Breast epithelium (tissue), 3 donors: ENCODE measurements around the gene PSME2.

Source experiments
- POLR2A ChIP-seq: fragments of 450-650 bp; IDR thresholded peaks from one replicate; pipeline ENCODE4 v1.6.1; 2016; ENCODE audit warnings: antibody characterized with exemption, mild to moderate bottlenecking, moderate library complexity
- TF ChIP-seq, protein P1 (sequence below), 3 donors: fragments of 450-650 bp; IDR thresholded peaks; one replicate each; pipeline ENCODE4 v1.5.1; 2016 to 2017; ENCODE audit warnings: antibody characterized with exemption in 3 of 3, mild to moderate bottlenecking in 3 of 3, moderate library complexity in 3 of 3

DNA sequence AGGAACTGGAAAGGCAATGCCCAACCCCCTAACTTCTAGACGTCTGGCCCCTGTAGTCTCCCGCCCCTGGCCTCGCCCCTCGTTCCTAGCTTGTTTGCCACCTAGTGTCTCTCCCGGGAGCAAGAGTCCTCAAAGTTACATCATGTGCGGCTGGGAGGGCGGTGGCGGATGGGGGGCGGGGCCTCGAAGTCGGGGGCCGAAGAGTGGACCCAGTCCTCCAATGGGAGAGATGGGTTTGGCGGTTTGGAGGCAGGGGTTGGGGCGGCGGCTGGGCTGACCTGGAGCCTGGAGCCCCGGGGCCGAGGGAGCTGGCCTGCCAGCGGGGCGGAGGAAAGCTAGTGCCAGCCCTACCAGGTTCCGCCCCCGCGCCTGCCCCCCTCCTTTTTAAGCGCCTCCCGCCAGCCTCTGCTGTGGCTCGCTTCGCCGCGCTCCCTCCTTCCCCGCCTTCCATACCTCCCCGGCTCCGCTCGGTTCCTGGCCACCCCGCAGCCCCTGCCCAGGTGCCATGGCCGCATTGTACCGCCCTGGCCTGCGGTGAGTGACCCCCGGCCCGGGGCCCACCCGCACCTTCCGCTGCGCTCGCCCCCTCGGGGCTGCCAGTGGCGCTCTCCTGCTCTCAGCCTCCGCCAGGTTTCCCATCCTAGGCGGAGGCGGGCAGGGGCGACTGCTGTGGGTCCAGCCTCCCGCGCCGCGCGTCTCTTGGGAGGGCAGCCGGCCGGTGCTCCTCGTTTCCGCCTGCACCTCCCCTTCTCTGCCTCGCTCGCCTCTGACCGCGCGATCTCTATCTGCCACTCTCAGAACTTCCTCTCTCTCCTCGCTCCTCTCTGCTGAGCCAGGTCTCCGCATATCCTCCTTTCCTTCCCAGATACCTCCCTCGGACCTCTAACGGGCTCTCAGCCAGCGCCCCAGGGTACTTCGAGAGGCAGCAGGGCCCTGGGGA lies 52.2 kb downstream of the PSME2 start, which contains the start of gene PCK2:
- TF ChIP-seq, protein P1, sequence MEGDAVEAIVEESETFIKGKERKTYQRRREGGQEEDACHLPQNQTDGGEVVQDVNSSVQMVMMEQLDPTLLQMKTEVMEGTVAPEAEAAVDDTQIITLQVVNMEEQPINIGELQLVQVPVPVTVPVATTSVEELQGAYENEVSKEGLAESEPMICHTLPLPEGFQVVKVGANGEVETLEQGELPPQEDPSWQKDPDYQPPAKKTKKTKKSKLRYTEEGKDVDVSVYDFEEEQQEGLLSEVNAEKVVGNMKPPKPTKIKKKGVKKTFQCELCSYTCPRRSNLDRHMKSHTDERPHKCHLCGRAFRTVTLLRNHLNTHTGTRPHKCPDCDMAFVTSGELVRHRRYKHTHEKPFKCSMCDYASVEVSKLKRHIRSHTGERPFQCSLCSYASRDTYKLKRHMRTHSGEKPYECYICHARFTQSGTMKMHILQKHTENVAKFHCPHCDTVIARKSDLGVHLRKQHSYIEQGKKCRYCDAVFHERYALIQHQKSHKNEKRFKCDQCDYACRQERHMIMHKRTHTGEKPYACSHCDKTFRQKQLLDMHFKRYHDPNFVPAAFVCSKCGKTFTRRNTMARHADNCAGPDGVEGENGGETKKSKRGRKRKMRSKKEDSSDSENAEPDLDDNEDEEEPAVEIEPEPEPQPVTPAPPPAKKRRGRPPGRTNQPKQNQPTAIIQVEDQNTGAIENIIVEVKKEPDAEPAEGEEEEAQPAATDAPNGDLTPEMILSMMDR (IDR thresholded peaks at IDR 0.05): peak in 2 of 3 donors; percentile 10 to 21
- TF ChIP-seq POLR2A: peak; percentile 29
